Measurements from ENCODE around the gene NRCAM.

NRCAM gene

DNA sequence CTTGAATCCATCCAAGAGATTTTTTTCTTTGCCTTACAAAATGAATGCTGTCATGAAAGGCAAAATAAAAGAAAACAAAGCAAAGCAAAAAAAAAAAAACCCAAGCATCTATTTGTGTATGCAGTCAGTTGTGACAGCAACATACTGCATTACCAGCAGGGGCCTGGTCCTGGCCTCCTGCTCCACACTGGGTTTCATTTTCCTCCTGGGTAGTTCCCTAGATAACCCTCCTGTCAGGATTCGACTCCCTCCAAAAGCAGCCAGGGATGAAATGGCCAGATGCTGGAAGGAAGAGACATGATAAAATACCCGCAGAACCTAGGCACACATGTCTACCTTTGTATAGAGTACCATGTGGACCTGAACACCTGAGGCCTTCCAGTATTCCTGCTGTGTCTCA is 148.6 kb downstream of the NRCAM start:
- POLR2A ChIA-PET (ENCODE audit: low non-redundant PET) = no interaction called here
- CTCF ChIA-PET = interaction anchor here (0.7 kb wide), 1 partner anchor 45 kb away, joined by 3 read pairs; no protein-coding TSS in a partner anchor
- no peak overlapping the region for H3K27ac ChIP-seq

DNA sequence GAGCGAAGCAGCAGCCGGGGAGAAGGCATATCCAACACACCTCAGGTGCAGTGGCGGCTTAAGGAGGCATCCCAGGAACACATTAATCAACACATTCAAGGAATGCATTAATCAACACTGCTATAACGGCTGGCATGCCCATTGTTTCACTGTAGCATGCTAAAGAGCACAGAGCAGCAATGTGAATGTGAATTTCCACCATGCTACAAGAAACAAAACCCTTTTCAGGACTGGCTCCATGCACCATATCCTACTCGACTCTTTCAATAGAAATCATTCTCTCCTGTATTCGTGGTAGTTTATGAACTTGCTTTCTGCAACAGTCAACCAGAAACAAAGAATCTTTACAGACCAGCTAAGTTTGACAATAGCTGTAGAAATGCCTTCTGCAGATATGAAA is 149.0 kb downstream of the NRCAM start:
- TF ChIP-seq, protein P1, sequence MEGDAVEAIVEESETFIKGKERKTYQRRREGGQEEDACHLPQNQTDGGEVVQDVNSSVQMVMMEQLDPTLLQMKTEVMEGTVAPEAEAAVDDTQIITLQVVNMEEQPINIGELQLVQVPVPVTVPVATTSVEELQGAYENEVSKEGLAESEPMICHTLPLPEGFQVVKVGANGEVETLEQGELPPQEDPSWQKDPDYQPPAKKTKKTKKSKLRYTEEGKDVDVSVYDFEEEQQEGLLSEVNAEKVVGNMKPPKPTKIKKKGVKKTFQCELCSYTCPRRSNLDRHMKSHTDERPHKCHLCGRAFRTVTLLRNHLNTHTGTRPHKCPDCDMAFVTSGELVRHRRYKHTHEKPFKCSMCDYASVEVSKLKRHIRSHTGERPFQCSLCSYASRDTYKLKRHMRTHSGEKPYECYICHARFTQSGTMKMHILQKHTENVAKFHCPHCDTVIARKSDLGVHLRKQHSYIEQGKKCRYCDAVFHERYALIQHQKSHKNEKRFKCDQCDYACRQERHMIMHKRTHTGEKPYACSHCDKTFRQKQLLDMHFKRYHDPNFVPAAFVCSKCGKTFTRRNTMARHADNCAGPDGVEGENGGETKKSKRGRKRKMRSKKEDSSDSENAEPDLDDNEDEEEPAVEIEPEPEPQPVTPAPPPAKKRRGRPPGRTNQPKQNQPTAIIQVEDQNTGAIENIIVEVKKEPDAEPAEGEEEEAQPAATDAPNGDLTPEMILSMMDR (conservative IDR thresholded peaks at IDR 0.05; ENCODE audit: low read depth) = no peak
- ChIA-PET POLR2A (ENCODE audit: low non-redundant PET) (no interaction called here), CTCF (interaction anchor here (0.7 kb wide), 1 partner anchor 45 kb away, joined by 3 read pairs; no protein-coding TSS in a partner anchor)
- no peak for DNase-seq (ENCODE audit: low spot score)
- no peak overlapping the region for H3K27ac ChIP-seq

More for the DNA sequence above, 148.6 kb downstream of the NRCAM start:
- TF ChIP-seq, protein P1 (conservative IDR thresholded peaks at IDR 0.05; ENCODE audit: low read depth) = no peak
- no peak for DNase-seq (ENCODE audit: low spot score)

DNA sequence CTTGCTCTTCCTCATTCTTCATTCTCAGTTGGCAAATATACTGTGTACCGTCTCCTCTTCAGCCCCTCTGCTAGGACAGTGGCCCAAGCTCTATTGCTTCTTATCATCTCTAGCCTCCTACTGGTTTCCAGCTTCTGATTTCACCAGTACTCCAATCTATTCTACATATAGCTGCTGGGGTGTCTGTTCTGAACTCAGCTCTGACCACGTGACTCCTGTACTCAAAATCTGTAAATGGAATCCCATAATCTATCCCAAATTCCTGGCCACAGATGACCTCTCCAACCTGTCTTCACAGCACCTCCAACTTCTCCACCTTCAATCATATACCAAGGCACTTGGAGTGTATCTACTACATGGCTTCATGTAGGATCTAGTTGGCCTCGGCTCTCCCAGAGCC is 152.9 kb downstream of the NRCAM start:
- TF ChIP-seq, protein P1 (conservative IDR thresholded peaks at IDR 0.05; ENCODE audit: low read depth) = no peak
- POLR2A ChIA-PET (ENCODE audit: low non-redundant PET) = no interaction called here
- no peak for DNase-seq (ENCODE audit: low spot score)
- no peak overlapping the region for H3K27ac ChIP-seq
- CTCF ChIA-PET = no interaction called here

DNA sequence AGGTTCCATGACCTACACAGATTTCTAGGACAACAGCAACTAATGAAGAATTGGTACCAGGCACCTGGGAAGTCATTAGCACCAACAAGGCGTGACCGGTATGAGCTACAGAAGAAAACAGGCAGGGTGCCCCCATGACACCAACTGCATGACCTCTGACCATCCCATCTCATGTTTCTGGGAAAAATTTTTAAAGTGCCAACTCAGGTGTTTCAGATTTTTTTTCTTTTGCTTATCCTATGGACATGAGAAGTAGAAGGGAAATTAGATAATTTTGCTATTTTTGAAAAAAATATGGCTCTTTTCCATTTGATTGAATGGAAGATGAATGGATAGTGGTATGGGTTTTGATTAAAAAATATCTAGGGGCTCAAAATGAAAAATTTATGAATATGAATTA is 154.8 kb downstream of the NRCAM start:
- no peak overlapping the region for H3K27ac ChIP-seq
- no peak for DNase-seq (ENCODE audit: low spot score)
- CTCF ChIA-PET = interaction anchor here (0.9 kb wide), 1 partner anchor 422 kb away, joined by 3 read pairs; no protein-coding TSS in a partner anchor
- POLR2A ChIA-PET (ENCODE audit: low non-redundant PET) = no interaction called here
- TF ChIP-seq, protein P1 (conservative IDR thresholded peaks at IDR 0.05; ENCODE audit: low read depth) = no peak

DNA sequence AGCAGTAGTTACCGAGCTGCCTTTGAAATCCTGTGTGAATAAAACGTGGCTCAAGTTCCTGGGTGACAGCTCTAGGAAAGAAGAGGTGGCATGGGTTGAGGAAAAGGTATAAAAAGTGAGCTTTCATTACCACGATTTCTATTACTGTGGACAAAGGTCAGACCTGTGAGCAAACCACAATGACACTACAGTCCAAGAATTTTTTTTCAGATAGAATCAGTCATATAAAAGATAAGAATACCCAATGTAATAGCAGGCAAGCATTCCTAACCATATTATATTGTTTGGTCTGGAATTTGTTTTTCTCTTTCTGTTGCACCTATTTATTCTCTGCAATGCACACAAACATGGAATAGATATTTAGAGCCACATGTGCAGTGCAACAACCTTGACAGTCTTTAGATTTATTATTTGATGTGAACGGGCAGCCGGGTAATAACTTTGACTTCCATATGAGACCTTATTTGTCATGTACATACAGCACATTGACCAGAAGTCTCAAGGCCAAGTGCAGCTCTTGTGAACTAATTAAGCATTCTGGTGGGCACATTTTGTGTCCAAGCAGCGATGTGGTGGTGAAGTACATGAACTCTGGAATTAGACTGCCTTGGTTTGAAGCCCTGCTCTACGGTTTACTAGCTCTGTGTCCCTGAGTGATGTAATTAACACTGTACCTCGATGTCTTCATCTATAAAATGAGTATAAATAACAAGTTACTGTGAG is 156.8 kb downstream of the NRCAM start:
- TF ChIP-seq, protein P1 (conservative IDR thresholded peaks at IDR 0.05; ENCODE audit: low read depth) = no peak
- no peak overlapping the region for H3K27ac ChIP-seq
- no peak for DNase-seq (ENCODE audit: low spot score)
- ChIA-PET POLR2A (ENCODE audit: low non-redundant PET) (no interaction called here), CTCF (interaction anchor here (0.6 to 0.8 kb wide), 2 partner anchors 96 to 197 kb away, joined by 3 to 4 read pairs; no protein-coding TSS in a partner anchor)

DNA sequence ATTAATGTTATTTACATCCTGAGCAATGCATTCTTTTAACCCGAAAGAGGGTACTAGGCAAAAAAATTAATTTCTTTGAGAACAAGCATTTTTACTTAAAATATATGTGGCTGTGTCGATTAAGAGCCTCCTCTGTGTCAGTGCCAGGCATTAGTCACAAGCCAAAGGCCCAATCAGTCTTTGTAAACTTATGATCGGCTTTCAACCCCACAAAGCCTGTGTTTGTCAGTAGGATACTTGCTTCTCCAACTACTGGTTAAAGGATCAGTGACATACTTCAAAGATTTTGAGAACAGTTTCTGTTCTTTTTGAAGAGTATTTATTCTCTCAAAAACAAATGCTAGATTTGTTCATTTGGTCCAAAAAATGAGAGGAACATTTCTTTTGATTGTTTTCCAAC is 159.3 kb downstream of the NRCAM start:
- no peak for DNase-seq (ENCODE audit: low spot score)
- H3K27ac ChIP-seq = no peak overlapping the region
- TF ChIP-seq, protein P1 (conservative IDR thresholded peaks at IDR 0.05; ENCODE audit: low read depth) = no peak
- ChIA-PET POLR2A (ENCODE audit: low non-redundant PET) (no interaction called here), CTCF (no interaction called here)

Data from RWPE1 (cell line).